ENCODE data around the gene MYO1C.

- TF ChIP-seq CTCF (IDR thresholded peaks at IDR 0.05 in 4 of 5, conservative IDR thresholded peaks at IDR 0.05 in 1 of 5) (peak; percentile 36 to 69 (median 67)), POLR2A (IDR thresholded peaks at IDR 0.05) (no peak)
Measured at GRCh38 chr17:1515640-1516387, 23.3 kb upstream of the MYO1C start.

Data from gastrocnemius medialis (tissue), 4 donors.